ENCODE results near the gene CAPN5. TPM values are rescaled to one million over a fixed set of nuclear protein-coding genes. Genes with fewer than 3 reads are reported as not detected.
"Not testable (repeated sequence)": the region's sequence is repeated elsewhere in the genome, so short reads cannot be mapped to it uniquely, and the experiment has no call there.

Gene CAPN5
- total RNA-seq, 1 donor from 2014 or later: 6.5 TPM

- no peak for ATAC-seq
- intact Hi-C loops (cut with DNase I): no loop called here
- Histone ChIP-seq H3K4me3 (no peak overlapping the region), H3K4me1 (peaks cover 8% of the 10 kb centered on the region), H3K27ac (no peak overlapping the region), H3K9me3 (no peaks in the 10 kb centered on the region), H3K36me3 (no peaks in the 10 kb centered on the region), H3K27me3 (peaks cover 32% of the 10 kb centered on the region)
- no peak for DNase-seq
- TF ChIP-seq CTCF (IDR thresholded peaks at IDR 0.05): no peak
These were observed 22.4 kb upstream of the CAPN5 start for GRCh38 chr11:77044356-77044755.

GRCh38 chr11:77044886-77045285 lies 21.9 kb upstream of the CAPN5 start:
- Histone ChIP-seq H3K36me3 (no peaks in the 10 kb centered on the region), H3K4me3 (no peak overlapping the region), H3K4me1 (peaks cover 3% of the 10 kb centered on the region), H3K9me3 (no peaks in the 10 kb centered on the region), H3K27ac (no peak overlapping the region), H3K27me3 (peaks cover 27% of the 10 kb centered on the region)
- DNase-seq (no peak), ATAC-seq (no peak)
- TF ChIP-seq CTCF (IDR thresholded peaks at IDR 0.05): no peak
- intact Hi-C loops (cut with DNase I): loop anchor here (5.0 kb wide), 1 partner anchor 47 kb away; no protein-coding TSS in a partner anchor

- H3K4me1 ChIP-seq: no peaks in the 10 kb centered on the region
- H3K27me3 ChIP-seq: peaks cover 17% of the 10 kb centered on the region
- H3K36me3 ChIP-seq: no peaks in the 10 kb centered on the region
- no peaks in the 10 kb centered on the region for H3K9me3 ChIP-seq
- H3K27ac ChIP-seq: no peak overlapping the region
- no peak overlapping the region for H3K4me3 ChIP-seq
- intact Hi-C loops (cut with DNase I): loop anchor here (5.0 kb wide), 1 partner anchor 46 kb away; no protein-coding TSS in a partner anchor
- peak; percentile 67 for TF ChIP-seq CTCF (IDR thresholded peaks at IDR 0.05)
- ATAC-seq (peak; percentile 85), DNase-seq (peak; percentile 79)
These were observed 20.7 kb upstream of the CAPN5 start for GRCh38 chr11:77046060-77046501.

- DNase-seq (no peak), ATAC-seq (peak; percentile 89)
- Histone ChIP-seq H3K27ac (no peak overlapping the region), H3K4me1 (no peaks in the 10 kb centered on the region), H3K27me3 (peaks cover 17% of the 10 kb centered on the region), H3K9me3 (no peaks in the 10 kb centered on the region), H3K36me3 (no peaks in the 10 kb centered on the region), H3K4me3 (peak overlapping the region; percentile 56)
- peak; percentile 74 for TF ChIP-seq CTCF (IDR thresholded peaks at IDR 0.05)
- intact Hi-C loops (cut with DNase I): loop anchor here (5.0 kb wide), 1 partner anchor 45 kb away; no protein-coding TSS in a partner anchor
These were observed 19.5 kb upstream of the CAPN5 start for GRCh38 chr11:77047007-77047927.

- H3K27ac ChIP-seq, H3K36me3 ChIP-seq, ATAC-seq, DNase-seq, H3K4me3 ChIP-seq, H3K4me1 ChIP-seq, H3K9me3 ChIP-seq: not testable (repeated sequence)
- peaks cover 17% of the 10 kb centered on the region for H3K27me3 ChIP-seq
- intact Hi-C loops (cut with DNase I): loop anchor here (5.0 kb wide), 1 partner anchor 44 kb away; no protein-coding TSS in a partner anchor
These were observed 18.8 kb upstream of the CAPN5 start for GRCh38 chr11:77047928-77048446.

GRCh38 chr11:77049026-77049425 lies 17.7 kb upstream of the CAPN5 start:
- Histone ChIP-seq H3K27ac (no peak overlapping the region), H3K36me3 (no peaks in the 10 kb centered on the region), H3K27me3 (peaks cover 15% of the 10 kb centered on the region), H3K9me3 (no peaks in the 10 kb centered on the region), H3K4me1 (no peaks in the 10 kb centered on the region), H3K4me3 (no peak overlapping the region)
- TF ChIP-seq CTCF (IDR thresholded peaks at IDR 0.05): no peak
- ATAC-seq: no peak
- DNase-seq: no peak
- intact Hi-C loops (cut with DNase I): loop anchor here (5.0 kb wide), 1 partner anchor 43 kb away; no protein-coding TSS in a partner anchor
